ENCODE data around the gene RAB3IL1.

The RAB3IL1 gene

DNA sequence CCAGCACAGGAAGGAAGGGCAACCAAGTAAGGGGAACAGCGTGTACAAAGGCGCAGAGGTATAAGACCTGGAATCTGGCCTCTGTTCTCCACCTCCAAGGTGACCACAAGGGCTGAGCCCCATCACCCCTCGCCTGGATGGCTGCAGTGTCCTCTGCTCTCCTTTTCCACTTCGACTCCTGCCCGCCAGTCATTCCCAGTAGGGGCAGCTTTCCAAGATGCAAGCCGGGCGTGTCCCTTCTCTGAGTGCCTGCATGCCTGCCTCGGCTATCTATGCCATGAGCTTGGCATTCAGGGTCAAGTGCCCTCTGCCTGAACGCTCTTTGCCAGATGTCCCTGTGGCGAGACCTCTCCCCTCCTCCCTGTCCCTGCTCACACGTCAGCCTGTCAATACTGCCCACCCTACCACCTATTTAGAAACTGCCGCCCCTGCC is 43.0 kb downstream of the RAB3IL1 start:
- Histone ChIP-seq H3K4me3 (no peak overlapping the region), H3K9me3 (no peaks in the 10 kb centered on the region), H3K4me1 (peaks cover 0 to 50% (median 36%) of the 10 kb centered on the region in 4 donors), H3K27ac (peak overlapping the region; percentile 26 to 62), H3K27me3 (no peaks in the 10 kb centered on the region), H3K36me3 (peaks cover 35 to 62% (median 53%) of the 10 kb centered on the region in 3 donors)
- intact Hi-C loops (cut with DNase I; ENCODE audit: low total_unique reads), result no loop called here
- TF ChIP-seq, protein P1, sequence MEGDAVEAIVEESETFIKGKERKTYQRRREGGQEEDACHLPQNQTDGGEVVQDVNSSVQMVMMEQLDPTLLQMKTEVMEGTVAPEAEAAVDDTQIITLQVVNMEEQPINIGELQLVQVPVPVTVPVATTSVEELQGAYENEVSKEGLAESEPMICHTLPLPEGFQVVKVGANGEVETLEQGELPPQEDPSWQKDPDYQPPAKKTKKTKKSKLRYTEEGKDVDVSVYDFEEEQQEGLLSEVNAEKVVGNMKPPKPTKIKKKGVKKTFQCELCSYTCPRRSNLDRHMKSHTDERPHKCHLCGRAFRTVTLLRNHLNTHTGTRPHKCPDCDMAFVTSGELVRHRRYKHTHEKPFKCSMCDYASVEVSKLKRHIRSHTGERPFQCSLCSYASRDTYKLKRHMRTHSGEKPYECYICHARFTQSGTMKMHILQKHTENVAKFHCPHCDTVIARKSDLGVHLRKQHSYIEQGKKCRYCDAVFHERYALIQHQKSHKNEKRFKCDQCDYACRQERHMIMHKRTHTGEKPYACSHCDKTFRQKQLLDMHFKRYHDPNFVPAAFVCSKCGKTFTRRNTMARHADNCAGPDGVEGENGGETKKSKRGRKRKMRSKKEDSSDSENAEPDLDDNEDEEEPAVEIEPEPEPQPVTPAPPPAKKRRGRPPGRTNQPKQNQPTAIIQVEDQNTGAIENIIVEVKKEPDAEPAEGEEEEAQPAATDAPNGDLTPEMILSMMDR (IDR thresholded peaks at IDR 0.05), result no peak
- no peak for DNase-seq

DNA sequence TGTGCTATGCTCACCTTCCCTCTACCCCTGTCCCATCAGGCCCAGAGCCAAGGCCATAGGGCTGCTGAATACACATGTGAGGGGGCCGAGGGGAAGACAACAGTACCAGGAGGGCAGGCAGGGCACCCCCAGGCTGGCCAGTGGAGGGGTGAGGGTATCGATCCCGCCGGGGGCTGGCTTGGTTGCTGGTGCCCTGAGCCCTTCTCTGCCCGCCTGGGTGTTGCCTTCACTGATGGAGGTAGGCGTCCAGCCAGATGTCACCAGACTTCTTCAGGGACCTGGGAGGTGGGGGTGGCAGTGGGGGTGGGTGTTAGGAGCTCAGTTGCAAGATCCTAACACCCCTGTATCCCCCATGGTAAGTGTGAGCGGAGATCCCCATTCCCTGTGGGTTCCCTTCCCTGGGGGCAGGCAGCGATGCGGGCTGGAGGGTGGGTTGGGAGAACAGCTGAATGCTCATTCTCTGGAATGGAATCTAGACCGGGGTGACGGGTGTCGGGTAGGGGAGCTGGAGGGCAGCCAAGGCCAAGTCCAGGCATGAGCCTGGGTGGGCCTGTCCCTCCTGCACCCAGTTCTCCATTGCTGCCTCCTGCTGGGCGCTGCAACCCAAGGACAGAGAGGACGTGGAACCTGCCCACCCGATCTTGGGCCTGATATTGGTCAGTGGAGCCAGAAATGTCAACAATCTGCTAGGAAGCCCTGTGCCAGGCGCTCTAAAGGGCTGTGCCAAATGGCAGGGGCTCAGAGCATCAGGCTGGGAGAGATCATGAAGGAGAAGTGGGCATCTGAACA is 43.6 kb downstream of the RAB3IL1 start:
- Histone ChIP-seq H3K4me3 (no peak overlapping the region), H3K27ac (peak overlapping the region; percentile 26 to 62), H3K36me3 (peaks cover 31 to 56% (median 47%) of the 10 kb centered on the region in 3 donors), H3K27me3 (no peaks in the 10 kb centered on the region), H3K9me3 (no peaks in the 10 kb centered on the region), H3K4me1 (peaks cover 0 to 50% (median 36%) of the 10 kb centered on the region in 4 donors)
- intact Hi-C loops (cut with DNase I; ENCODE audit: low total_unique reads), result no loop called here
- TF ChIP-seq, protein P1 (IDR thresholded peaks at IDR 0.05), result no peak
- no peak for DNase-seq

DNA sequence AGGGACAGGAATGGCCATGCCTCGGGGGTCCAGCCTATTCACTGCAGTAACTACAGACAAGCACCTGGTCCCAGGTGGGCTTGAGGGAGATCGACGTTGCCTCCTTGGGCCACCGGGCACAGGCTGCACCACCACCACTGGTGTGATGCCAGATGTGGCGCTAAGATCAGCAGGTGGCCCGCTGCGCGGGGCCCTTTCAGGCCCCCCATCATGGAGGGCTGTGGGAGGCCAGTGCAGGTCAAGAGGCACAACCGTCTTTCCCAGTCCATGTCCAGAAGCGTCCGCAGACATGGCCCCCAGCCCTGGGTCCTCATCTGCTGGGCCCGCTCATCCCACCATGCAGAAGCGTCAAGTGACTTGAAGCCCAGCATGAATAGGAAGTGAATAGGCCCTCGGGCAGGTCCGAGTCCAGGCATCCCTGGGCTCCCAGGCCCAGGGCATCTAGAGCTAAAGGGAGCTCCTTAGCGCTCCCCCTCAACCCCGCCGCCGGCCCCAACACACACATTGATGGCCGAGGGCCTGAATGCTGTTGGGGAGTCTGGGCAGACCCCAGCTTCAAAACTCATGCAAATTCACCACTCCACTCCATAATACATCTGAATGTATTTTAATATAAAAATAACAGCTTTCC is 44.3 kb downstream of the RAB3IL1 start:
- intact Hi-C loops (cut with DNase I; ENCODE audit: low total_unique reads), result no loop called here
- no peak for DNase-seq

DNA sequence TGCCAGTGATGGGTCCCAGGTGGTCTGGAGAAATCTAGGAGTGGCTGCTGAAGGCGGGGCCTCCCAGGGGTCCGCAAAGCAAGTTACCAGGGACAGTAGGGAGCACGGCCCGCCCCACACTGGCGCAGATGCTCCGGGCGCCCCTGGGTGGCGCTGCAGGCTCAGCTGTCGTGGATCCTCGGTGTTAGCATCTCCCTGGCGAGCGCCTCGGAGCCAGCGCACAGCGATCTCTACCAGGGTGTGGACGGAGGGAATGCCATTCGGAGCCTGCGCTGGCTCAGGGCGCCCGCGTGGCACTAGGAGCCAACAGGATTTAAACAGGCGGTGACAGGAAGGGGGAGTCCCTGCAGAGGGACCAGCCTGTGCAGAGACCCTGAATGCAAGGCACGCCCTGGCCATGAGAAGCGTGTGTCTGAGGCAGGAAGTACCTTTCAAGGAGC is 46.2 kb downstream of the RAB3IL1 start:
- Histone ChIP-seq H3K27ac (peak overlapping the region; percentile 58 to 74), H3K4me1 (peaks cover 0 to 50% (median 36%) of the 10 kb centered on the region in 4 donors), H3K27me3 (no peaks in the 10 kb centered on the region), H3K4me3 (no peak overlapping the region), H3K36me3 (peaks cover 7 to 30% (median 24%) of the 10 kb centered on the region in 3 donors), H3K9me3 (no peaks in the 10 kb centered on the region)
- peak; percentile 82 to 91 for DNase-seq
- TF ChIP-seq, protein P1 (IDR thresholded peaks at IDR 0.05), result peak; percentile 98 to 99
- intact Hi-C loops (cut with DNase I; ENCODE audit: low total_unique reads), result loop anchor here (2.0 kb wide), 1 partner anchor 78 kb away; no protein-coding TSS in a partner anchor

More for the DNA sequence above, 44.3 kb downstream of the RAB3IL1 start:
- Histone ChIP-seq H3K27me3 (no peaks in the 10 kb centered on the region), H3K4me1 (peaks cover 0 to 50% (median 36%) of the 10 kb centered on the region in 4 donors), H3K4me3 (no peak overlapping the region), H3K9me3 (no peaks in the 10 kb centered on the region), H3K36me3 (peaks cover 24 to 48% (median 40%) of the 10 kb centered on the region in 3 donors), H3K27ac (no peak overlapping the region)
- TF ChIP-seq, protein P1 (IDR thresholded peaks at IDR 0.05), result no peak

DNA sequence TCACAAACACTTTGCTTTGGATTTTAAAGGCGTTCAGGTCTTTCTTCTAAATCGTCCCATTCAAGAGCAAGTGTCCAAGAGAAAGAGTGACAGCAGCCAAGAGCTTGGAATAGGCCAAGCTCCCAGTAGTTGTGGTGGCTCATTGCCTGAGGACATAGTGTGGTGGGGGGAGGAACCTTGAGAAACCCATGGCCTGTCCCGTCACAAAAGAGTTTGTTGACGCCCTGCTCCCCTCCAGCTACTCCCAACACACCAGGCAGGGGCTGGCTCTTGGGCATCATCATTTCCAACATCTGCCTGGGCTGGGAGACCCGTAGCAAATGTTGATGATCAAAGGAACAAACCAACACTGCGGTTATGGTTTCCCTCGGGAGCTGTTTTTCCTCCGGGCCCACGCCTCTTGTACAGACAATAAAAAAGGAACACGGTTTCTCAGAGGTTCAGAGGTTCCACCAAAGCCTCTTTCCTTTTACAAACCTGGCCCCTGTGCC is 46.8 kb downstream of the RAB3IL1 start:
- Histone ChIP-seq H3K27ac (peak overlapping the region; percentile 58 to 74), H3K4me3 (no peak overlapping the region), H3K27me3 (no peaks in the 10 kb centered on the region), H3K4me1 (peaks cover 0 to 48% (median 36%) of the 10 kb centered on the region in 4 donors), H3K36me3 (peaks cover 2 to 30% (median 22%) of the 10 kb centered on the region in 3 donors), H3K9me3 (no peaks in the 10 kb centered on the region)
- TF ChIP-seq, protein P1 (IDR thresholded peaks at IDR 0.05), result no peak
- intact Hi-C loops (cut with DNase I; ENCODE audit: low total_unique reads), result loop anchor here (2.0 kb wide), 1 partner anchor 78 kb away; no protein-coding TSS in a partner anchor
- no peak for DNase-seq
